Smooth muscle cell (in vitro differentiated cells): ENCODE measurements around the gene VKORC1. TPM values are rescaled to one million over a fixed set of nuclear protein-coding genes. Genes with fewer than 3 reads are reported as not detected.

Experiments used
- DNase-seq: peaks from one replicate; lab custom pipeline; 2025; ENCODE audit not compliant: unreplicated experiment; lab: John Stamatoyannopoulos, UW
- H2AFZ ChIP-seq: fragments of 200-600 bp; sonication (generic); 2 replicates; pipeline ENCODE4 v1.6.0; 2016; ENCODE audit warnings: antibody characterized with exemption, low read depth, mild to moderate bottlenecking
- H3F3A ChIP-seq: fragments of 200-600 bp; sonication (generic); 2 replicates; pipeline ENCODE4 v1.6.0; 2017; ENCODE audit warnings: antibody characterized with exemption, low read depth
- H3K27ac ChIP-seq: fragments of 200-600 bp; sonication (generic); 2 replicates; pipeline ENCODE4 v1.5.1; 2016; ENCODE audit warnings: low read depth, mild to moderate bottlenecking
- H3K27me3 ChIP-seq: fragments of 200-600 bp; sonication (generic); 2 replicates; pipeline ENCODE4 v1.6.1; 2016; ENCODE audit warnings: low read depth, mild to moderate bottlenecking
- H3K36me3 ChIP-seq: fragments of 200-600 bp; sonication (generic); 2 replicates; pipeline ENCODE4 v1.5.1; 2016; ENCODE audit warnings: low read depth
- H3K4me1 ChIP-seq: fragments of 200-600 bp; sonication (generic); 2 replicates; pipeline ENCODE4 v1.5.1; 2016; ENCODE audit warnings: low read depth
- H3K4me2 ChIP-seq: fragments of 200-600 bp; sonication (generic); 2 replicates; pipeline ENCODE4 v1.6.0; 2016; ENCODE audit warnings: mild to moderate bottlenecking
- H3K4me3 ChIP-seq: fragments of 200-600 bp; sonication (generic); 2 replicates; pipeline ENCODE4 v1.5.1; 2016; ENCODE audit warnings: mild to moderate bottlenecking
- H3K79me2 ChIP-seq: fragments of 200-600 bp; sonication (generic); 2 replicates; pipeline ENCODE4 v1.6.0; 2016; ENCODE audit warnings: low read depth, mild to moderate bottlenecking
- H3K9ac ChIP-seq: fragments of 200-600 bp; sonication (generic); 2 replicates; pipeline ENCODE4 v1.6.0; 2016; ENCODE audit warnings: low read depth
- H3K9me3 ChIP-seq: fragments of 200-600 bp; sonication (generic); replicated peaks from 2 replicates; pipeline ENCODE4 v1.5.1; 2016; ENCODE audit warnings: low read depth
- H4K20me1 ChIP-seq: fragments of 200-600 bp; sonication (generic); 2 replicates; pipeline ENCODE4 v1.6.0; 2016; ENCODE audit warnings: low read depth
- CTCF ChIP-seq: fragments of 200-600 bp; sonication (generic); IDR thresholded peaks from 2 replicates; pipeline ENCODE4 v1.5.1; 2017; ENCODE audit warnings: borderline replicate concordance, mild to moderate bottlenecking, antibody characterized with exemption; ENCODE audit not compliant: insufficient read depth, poor library complexity, severe bottlenecking
- WGBS: methylation state at CpG from one replicate; pipeline ENCODE4 v1.1.7; 2016; ENCODE audit warnings: low lambda C conversion rate; 5-methylcytosine and 5-hydroxymethylcytosine counted together
- polyA plus RNA-seq: library from polyadenylated mRNA; unstranded; fragments of >200 nt; fragmentation: Nextera tagmentation; extraction: Ambion mirVana; gene quantifications from 2 replicates; pipeline ENCODE4 v1.2.1, GENCODE V29; 2016
- total RNA-seq: library from RNA; depleted of rRNA; stranded (reverse); fragments of >200 nt; gene quantifications from 2 replicates; pipeline ENCODE4 v1.2.3, GENCODE V29; 2014

The VKORC1 gene
- total and polyA plus RNA-seq, 2 experiments from 2014 or later: 253 to 394 TPM

GRCh38 chr16:31079342-31079944 is 15.2 kb downstream of the VKORC1 start:
- Histone ChIP-seq H3F3A (no peaks in the 10 kb centered on the region), H3K9ac (no peak overlapping the region), H3K27ac (no peak overlapping the region), H3K4me2 (no peak overlapping the region), H3K4me1 (peaks cover 6% of the 10 kb centered on the region), H3K9me3 (no peaks in the 10 kb centered on the region), H3K36me3 (no peaks in the 10 kb centered on the region), H3K4me3 (no peak overlapping the region), H3K79me2 (peaks cover 36% of the 10 kb centered on the region), H3K27me3 (no peaks in the 10 kb centered on the region), H4K20me1 (peaks cover 29% of the 10 kb centered on the region), H2AFZ (no peak overlapping the region)
- 93% methylated on average over 12 of the region's 13 CpGs for WGBS
- no peak for TF ChIP-seq CTCF
- no peak for DNase-seq

GRCh38 chr16:31078597-31079341 is 15.8 kb downstream of the VKORC1 start:
- DNase-seq: no peak
- Histone ChIP-seq H3K4me2 (no peak overlapping the region), H3K27me3 (no peaks in the 10 kb centered on the region), H4K20me1 (peaks cover 29% of the 10 kb centered on the region), H3K9me3 (no peaks in the 10 kb centered on the region), H3K4me1 (peaks cover 6% of the 10 kb centered on the region), H3K79me2 (peaks cover 36% of the 10 kb centered on the region), H3K4me3 (no peak overlapping the region), H3K36me3 (no peaks in the 10 kb centered on the region), H3K9ac (no peak overlapping the region), H2AFZ (no peak overlapping the region), H3F3A (no peaks in the 10 kb centered on the region), H3K27ac (no peak overlapping the region)
- TF ChIP-seq CTCF: no peak
- 99% methylated on average over 14 of the region's 15 CpGs for WGBS

DNA sequence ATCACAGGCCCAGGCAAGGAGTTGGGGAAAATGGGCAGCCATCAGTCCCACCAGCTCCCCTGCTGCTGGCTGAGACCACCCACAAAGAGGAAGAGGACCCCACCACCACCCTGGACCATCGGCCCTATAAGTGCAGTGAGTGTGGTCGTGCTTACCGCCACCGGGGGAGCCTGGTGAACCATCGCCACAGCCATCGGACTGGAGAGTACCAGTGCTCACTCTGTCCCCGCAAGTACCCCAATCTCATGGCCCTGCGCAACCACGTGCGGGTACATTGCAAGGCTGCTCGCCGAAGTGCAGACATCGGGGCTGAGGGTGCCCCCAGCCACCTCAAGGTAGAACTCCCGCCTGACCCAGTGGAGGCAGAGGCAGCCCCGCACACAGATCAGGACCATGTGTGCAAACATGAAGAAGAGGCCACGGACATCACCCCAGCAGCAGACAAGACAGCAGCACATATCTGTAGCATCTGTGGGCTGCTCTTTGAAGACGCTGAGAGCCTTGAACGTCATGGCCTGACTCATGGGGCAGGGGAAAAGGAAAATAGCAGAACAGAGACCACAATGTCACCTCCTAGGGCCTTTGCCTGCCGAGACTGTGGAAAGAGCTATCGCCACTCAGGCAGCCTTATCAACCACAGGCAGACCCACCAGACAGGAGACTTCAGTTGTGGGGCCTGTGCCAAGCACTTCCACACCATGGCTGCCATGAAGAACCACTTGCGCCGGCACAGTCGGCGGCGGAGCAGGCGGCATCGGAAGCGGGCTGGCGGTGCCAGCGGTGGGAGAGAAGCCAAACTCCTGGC is 16.8 kb downstream of the VKORC1 start:
- Histone ChIP-seq H3K4me2 (no peak overlapping the region), H4K20me1 (peaks cover 25% of the 10 kb centered on the region), H3K9me3 (no peaks in the 10 kb centered on the region), H3K9ac (no peak overlapping the region), H3K27me3 (no peaks in the 10 kb centered on the region), H3K27ac (no peak overlapping the region), H3K36me3 (no peaks in the 10 kb centered on the region), H3F3A (no peaks in the 10 kb centered on the region), H2AFZ (no peak overlapping the region), H3K4me3 (no peak overlapping the region), H3K4me1 (peaks cover 6% of the 10 kb centered on the region), H3K79me2 (peaks cover 38% of the 10 kb centered on the region)
- no peak for DNase-seq
- TF ChIP-seq CTCF: no peak
- 95% methylated on average over 30 of the region's 30 CpGs for WGBS
